Mesenteric fat pad (tissue), 1 donor: ENCODE measurements around the gene GTF3C6. TPM values are rescaled to one million over a fixed set of nuclear protein-coding genes. Genes with fewer than 3 reads are reported as not detected.
"Not testable (repeated sequence)": the region's sequence is repeated elsewhere in the genome, so short reads cannot be mapped to it uniquely, and the experiment has no call there.

Experiments
- DNase-seq: peaks from one replicate; pipeline ENCODE4 v3.0.0-alpha.2; 2020; ENCODE audit warnings: low spot score
- total RNA-seq: library from RNA; stranded (reverse); fragmentation: NEBNext Ultra II Directional; extraction: Animal tissue kit (Norgen Biotek cat#: 25700); gene quantifications from one replicate; pipeline ENCODE4 v1.2.1, GENCODE V29; 2021
- donor health status: DM: yes; HTN: yes; CAD: no.

The GTF3C6 gene
- total RNA-seq, 1 donor from 2014 or later = 69.0 TPM

GRCh38 chr6:110976575-110976974, 18.1 kb downstream of the GTF3C6 start:
- no peak for DNase-seq

GRCh38 chr6:110979565-110980101, 21.1 kb downstream of the GTF3C6 start:
- DNase-seq = no peak

GRCh38 chr6:110980227-110980626, 21.7 kb downstream of the GTF3C6 start:
- DNase-seq = no peak

GRCh38 chr6:110980648-110981047, 22.1 kb downstream of the GTF3C6 start:
- no peak for DNase-seq

- no peak for DNase-seq
These were observed 22.7 kb downstream of the GTF3C6 start for GRCh38 chr6:110981202-110981600.

- DNase-seq = no peak
These were observed 32.5 kb downstream of the GTF3C6 start for GRCh38 chr6:110990840-110991576.

- DNase-seq = no peak
These were observed 38.2 kb downstream of the GTF3C6 start for GRCh38 chr6:110996691-110997090.

- DNase-seq = no peak
These were observed 41.2 kb downstream of the GTF3C6 start for GRCh38 chr6:110999634-111000270.

- DNase-seq = no peak
These were observed 43.8 kb downstream of the GTF3C6 start for GRCh38 chr6:111002350-111002749.

GRCh38 chr6:111011360-111012142, 53.0 kb downstream of the GTF3C6 start:
- DNase-seq = no peak

GRCh38 chr6:111012143-111012452, 53.6 kb downstream of the GTF3C6 start:
- DNase-seq = no peak

GRCh38 chr6:111012520-111012919, 54.0 kb downstream of the GTF3C6 start:
- DNase-seq = not testable (repeated sequence)

GRCh38 chr6:111013144-111013915, 54.8 kb downstream of the GTF3C6 start:
- no peak for DNase-seq

- no peak for DNase-seq
These were observed 57.1 kb downstream of the GTF3C6 start for GRCh38 chr6:111015389-111016124.

GRCh38 chr6:111017241-111017640, 58.7 kb downstream of the GTF3C6 start:
- DNase-seq = not testable (repeated sequence)

Other genes starting within 250 kb of the GTF3C6 start
- 11.9 TPM for gene CDK19, start 143.2 kb upstream of the GTF3C6 start, total RNA-seq
- gene AMD1, start 83.9 kb upstream of the GTF3C6 start, total RNA-seq = 71.9 TPM
- 33.1 TPM for gene RPF2, start 23.3 kb downstream of the GTF3C6 start, total RNA-seq
- 30.3 TPM for gene SLC16A10, start 128.8 kb downstream of the GTF3C6 start, total RNA-seq